WTC11 (cell line): ENCODE results near the gene PIK3R6. TPM values are rescaled to one million over a fixed set of nuclear protein-coding genes. Genes with fewer than 3 reads are reported as not detected.

Experiments used
- ATAC-seq: fragments of 200-7000 bp; cut with Tn5 transposase; 2 replicates; pipeline ENCODE4 v1.10.0; 2021; ENCODE audit warnings: mild to moderate bottlenecking, moderate library complexity
- CTCF ChIA-PET: fragments of 300-600 bp; sonication (Branson Sonifier 250); formaldehyde crosslinking; loops from one replicate; lab custom pipeline; 2021; ENCODE audit warnings: antibody characterized with exemption; lab: Charles Lee
- POLR2A ChIA-PET: fragments of 350-600 bp; sonication (Branson Sonifier 250); formaldehyde crosslinking; loops from one replicate; lab custom pipeline; 2021; ENCODE audit warnings: antibody characterized with exemption; lab: Charles Lee
- DNase-seq: peaks from one replicate; pipeline ENCODE4 v3.0.0; 2021; ENCODE audit warnings: low spot score
- H3K27ac Mint-ChIP-seq: 2 replicates; pipeline ENCODE4 v1.8.0; 2021; ENCODE audit warnings: mixed read lengths
- H3K27me3 Mint-ChIP-seq: 2 replicates; pipeline ENCODE4 v1.8.0; 2021; ENCODE audit warnings: low read depth, mild to moderate bottlenecking, moderate library complexity, mixed read lengths
- H3K36me3 Mint-ChIP-seq: 2 replicates; pipeline ENCODE4 v1.8.0; 2021; ENCODE audit warnings: mixed read lengths
- H3K4me1 Mint-ChIP-seq: 2 replicates; pipeline ENCODE4 v1.8.0; 2022; ENCODE audit warnings: mixed read lengths
- H3K4me3 Mint-ChIP-seq: 2 replicates; pipeline ENCODE4 v1.8.0; 2021; ENCODE audit warnings: mild to moderate bottlenecking, moderate library complexity, mixed read lengths
- H3K9me3 Mint-ChIP-seq: 2 replicates; pipeline ENCODE4 v1.8.0; 2021; ENCODE audit warnings: mixed read lengths
- AFF4 ChIP-seq: sonication (generic); formaldehyde crosslinking; IDR thresholded peaks from 2 replicates; pipeline ENCODE4 v1.8.1; 2023; ENCODE audit warnings: mild to moderate bottlenecking, missing genetic modification reagents, borderline replicate concordance
- ARID4B ChIP-seq: sonication (generic); formaldehyde crosslinking; IDR thresholded peaks from 2 replicates; pipeline ENCODE4 v1.8.0; 2023; ENCODE audit warnings: missing genetic modification reagents, mild to moderate bottlenecking, borderline replicate concordance
- E2F1 ChIP-seq: sonication (generic); formaldehyde crosslinking; IDR thresholded peaks from 2 replicates; pipeline ENCODE4 v1.8.0; 2022; ENCODE audit warnings: mild to moderate bottlenecking, missing genetic modification reagents
- ETV6 ChIP-seq: sonication (generic); formaldehyde crosslinking; IDR thresholded peaks from 2 replicates; pipeline ENCODE4 v1.8.1; 2022; ENCODE audit warnings: mild to moderate bottlenecking, missing genetic modification reagents
- FOXK1 ChIP-seq: sonication (generic); formaldehyde crosslinking; IDR thresholded peaks from 2 replicates; pipeline ENCODE4 v1.8.0; 2022; ENCODE audit warnings: mild to moderate bottlenecking, moderate library complexity, missing genetic modification reagents
- FOXP4 ChIP-seq: sonication (generic); formaldehyde crosslinking; IDR thresholded peaks from 2 replicates; pipeline ENCODE4 v1.8.0; 2022; ENCODE audit warnings: mild to moderate bottlenecking, missing genetic modification reagents
- HMGA2 ChIP-seq: fragments of 250-450 bp; sonication (Bioruptor Pico); IDR thresholded peaks from 2 replicates; pipeline ENCODE4 v1.4.0; 2021; ENCODE audit warnings: mild to moderate bottlenecking, moderate library complexity
- HMGXB4 ChIP-seq: sonication (generic); formaldehyde crosslinking; IDR thresholded peaks from 2 replicates; pipeline ENCODE4 v1.8.1; 2023; ENCODE audit warnings: mild to moderate bottlenecking, moderate library complexity, missing genetic modification reagents
- OVOL2 ChIP-seq: fragments of 250-450 bp; sonication (Bioruptor Pico); IDR thresholded peaks from 2 replicates; pipeline ENCODE4 v1.9.0; 2021; ENCODE audit warnings: mild to moderate bottlenecking, borderline replicate concordance
- PRRX2 ChIP-seq: fragments of 250-450 bp; sonication (Bioruptor Pico); IDR thresholded peaks from 2 replicates; pipeline ENCODE4 v1.8.0; 2021; ENCODE audit warnings: mild to moderate bottlenecking
- SP1 ChIP-seq: sonication (generic); formaldehyde crosslinking; conservative IDR thresholded peaks from 2 replicates; pipeline ENCODE4 v1.8.1; 2022; ENCODE audit warnings: missing genetic modification reagents
- ZNF121 ChIP-seq: sonication (generic); formaldehyde crosslinking; IDR thresholded peaks from 2 replicates; pipeline ENCODE4 v1.8.0; 2023; ENCODE audit warnings: missing genetic modification reagents
- ZNF138 ChIP-seq: sonication (generic); formaldehyde crosslinking; conservative IDR thresholded peaks from 2 replicates; pipeline ENCODE4 v1.8.1; 2022; ENCODE audit warnings: mild to moderate bottlenecking, moderate library complexity, missing genetic modification reagents
- ZNF396 ChIP-seq: fragments of 250-450 bp; sonication (Bioruptor Pico); IDR thresholded peaks from 2 replicates; pipeline ENCODE4 v1.8.0; 2021; ENCODE audit warnings: mild to moderate bottlenecking, moderate library complexity, borderline replicate concordance
- ZNF512 ChIP-seq: sonication (generic); formaldehyde crosslinking; IDR thresholded peaks from 2 replicates; pipeline ENCODE4 v1.8.1; 2022; ENCODE audit warnings: missing genetic modification reagents, borderline replicate concordance
- total RNA-seq: library from RNA; stranded (reverse); gene quantifications from 3 replicates; pipeline ENCODE4 v1.2.3, GENCODE V29; 2021

The PIK3R6 gene
- total RNA-seq, 1 experiment from 2014 or later: 0.15 TPM

GRCh38 chr17:8798846-8799569, 68.5 kb downstream of the PIK3R6 start, which contains the start of gene MFSD6L (continued):
- TF ChIP-seq SP1 (CRISPR knock-in tag): peak; percentile 39; the same call in 1 of the 2 replicates
- TF ChIP-seq AFF4 (CRISPR knock-in tag): no peak
- peak; percentile 22; the same call in 1 of the 2 replicates for TF ChIP-seq ETV6 (CRISPR knock-in tag)
- TF ChIP-seq ZNF138 (CRISPR knock-in tag): no peak
- no peak for TF ChIP-seq PRRX2 (CRISPR knock-in tag)
- 0 out of 2 replicates have a peak, but pooled peaks have one; percentile 14 for TF ChIP-seq FOXK1
- peak; percentile 25; the same call in 1 of the 2 replicates for TF ChIP-seq FOXP4 (CRISPR knock-in tag)
- peak; percentile 79; the same call in 1 of the 2 replicates for TF ChIP-seq HMGXB4 (CRISPR knock-in tag)
- TF ChIP-seq ZNF121 (CRISPR knock-in tag): no peak
- no peak for TF ChIP-seq ZNF396 (CRISPR knock-in tag)

- ChIA-PET CTCF (interaction anchor here (0.6 to 8.9 kb wide), 21 partner anchors 8 to 724 kb away, joined by 3 to 132 read pairs (median 5); partner anchors contain the start of genes MYH10 and PIK3R5), POLR2A (interaction anchor here (0.6 kb wide), 3 partner anchors 35 to 404 kb away, joined by 3 to 7 read pairs (median 4); partner anchors contain the start of gene PIK3R5)
- Mint-ChIP-seq H3K9me3 (no peaks in the 10 kb centered on the region), H3K4me3 (peak overlapping the region; percentile 81), H3K4me1 (peaks cover 17% of the 10 kb centered on the region), H3K27me3 (peaks cover 4% of the 10 kb centered on the region; the same call in 1 of the 2 replicates), H3K27ac (peak overlapping the region; percentile 27; the same call in 1 of the 2 replicates), H3K36me3 (no peaks in the 10 kb centered on the region)
- DNase-seq (no peak), ATAC-seq (peak; percentile 5; the same call in 1 of the 2 replicates)
- TF ChIP-seq OVOL2 (CRISPR knock-in tag): no peak
- no peak for TF ChIP-seq ARID4B (CRISPR knock-in tag)
- no peak for TF ChIP-seq HMGA2 (CRISPR knock-in tag)
- TF ChIP-seq E2F1 (CRISPR knock-in tag): no peak
- TF ChIP-seq ZNF512 (CRISPR knock-in tag): no peak
- no peak for TF ChIP-seq ETV6 (CRISPR knock-in tag)
Measured at GRCh38 chr17:8798176-8798845, 69.2 kb downstream of the PIK3R6 start.
